NCI-H187 (cell line): ENCODE measurements around the gene CRISP2.
"Not testable (repeated sequence)": the region's sequence is repeated elsewhere in the genome, so short reads cannot be mapped to it uniquely, and the experiment has no call there.

Experiments
- DNase-seq, 2 experiments: peaks; one replicate each; lab custom pipeline; 2025; lab: John Stamatoyannopoulos, UW

The CRISP2 gene

GRCh38 chr6:49713346-49713745 is at the start of gene CRISP2:
TSS of gene CRISP2 (minus strand) at chr6:49713543. CDS start at chr6:49709196, 4,347 bp downstream.
- peak; percentile 27 to 34 for DNase-seq

- no peak for DNase-seq
Observed at GRCh38 chr6:49744259-49744658, 30.9 kb upstream of the CRISP2 start, which contains the start of gene CRISP3. TSS of gene CRISP3 (minus strand) at chr6:49744388. CDS start at chr6:49744367, 21 bp downstream.

GRCh38 chr6:49743429-49743828 is 30.1 kb upstream of the CRISP2 start:
- no peak for DNase-seq

- DNase-seq = peak; percentile 71 to 77
Observed at GRCh38 chr6:49739423-49739822, 26.1 kb upstream of the CRISP2 start.

GRCh38 chr6:49736017-49736508 is 22.7 kb upstream of the CRISP2 start:
- DNase-seq = no peak

- no peak for DNase-seq
Observed at GRCh38 chr6:49733680-49734079, 20.3 kb upstream of the CRISP2 start.

GRCh38 chr6:49732781-49733180 is 19.4 kb upstream of the CRISP2 start:
- DNase-seq = no peak

GRCh38 chr6:49730251-49730650 is 16.9 kb upstream of the CRISP2 start:
- no peak for DNase-seq

GRCh38 chr6:49723917-49724316 is 10.6 kb upstream of the CRISP2 start:
- DNase-seq = not testable (repeated sequence)

- no peak for DNase-seq
Observed at GRCh38 chr6:49721297-49721696, 8.0 kb upstream of the CRISP2 start.

GRCh38 chr6:49720372-49720771 is 7.0 kb upstream of the CRISP2 start:
- no peak for DNase-seq

- DNase-seq = no peak
Observed at GRCh38 chr6:49698478-49698877, 14.9 kb downstream of the CRISP2 start.

- no peak for DNase-seq
Observed at GRCh38 chr6:49693512-49693911, 19.8 kb downstream of the CRISP2 start.

GRCh38 chr6:49692534-49692933 is 20.8 kb downstream of the CRISP2 start:
- DNase-seq = no peak

- no peak for DNase-seq
Observed at GRCh38 chr6:49676671-49677281, 36.6 kb downstream of the CRISP2 start.

GRCh38 chr6:49675816-49676215 is 37.5 kb downstream of the CRISP2 start:
- DNase-seq = no peak

GRCh38 chr6:49668083-49668511 is 45.2 kb downstream of the CRISP2 start:
- no peak for DNase-seq

- DNase-seq = no peak
Observed at GRCh38 chr6:49666930-49667757, 46.2 kb downstream of the CRISP2 start.

GRCh38 chr6:49666480-49666879 is 46.9 kb downstream of the CRISP2 start:
- no peak for DNase-seq

GRCh38 chr6:49664817-49665216 is 48.5 kb downstream of the CRISP2 start:
- no peak for DNase-seq

- DNase-seq = not testable (repeated sequence)
Observed at GRCh38 chr6:49664054-49664453, 49.3 kb downstream of the CRISP2 start.

GRCh38 chr6:49662892-49663261 is 50.5 kb downstream of the CRISP2 start:
- no peak for DNase-seq

GRCh38 chr6:49662231-49662891 is 51.0 kb downstream of the CRISP2 start:
- no peak for DNase-seq
